ENCODE data around the gene INTS1. TPM values are rescaled to one million over a fixed set of nuclear protein-coding genes. Genes with fewer than 3 reads are reported as not detected.
A peak's percentile ranks its signal among the peaks of the same experiment; 100 is the strongest.

Gene INTS1
- total and polyA plus RNA-seq, 11 donors, result 35.5 to 67.4 (median 45.3) TPM

DNA sequence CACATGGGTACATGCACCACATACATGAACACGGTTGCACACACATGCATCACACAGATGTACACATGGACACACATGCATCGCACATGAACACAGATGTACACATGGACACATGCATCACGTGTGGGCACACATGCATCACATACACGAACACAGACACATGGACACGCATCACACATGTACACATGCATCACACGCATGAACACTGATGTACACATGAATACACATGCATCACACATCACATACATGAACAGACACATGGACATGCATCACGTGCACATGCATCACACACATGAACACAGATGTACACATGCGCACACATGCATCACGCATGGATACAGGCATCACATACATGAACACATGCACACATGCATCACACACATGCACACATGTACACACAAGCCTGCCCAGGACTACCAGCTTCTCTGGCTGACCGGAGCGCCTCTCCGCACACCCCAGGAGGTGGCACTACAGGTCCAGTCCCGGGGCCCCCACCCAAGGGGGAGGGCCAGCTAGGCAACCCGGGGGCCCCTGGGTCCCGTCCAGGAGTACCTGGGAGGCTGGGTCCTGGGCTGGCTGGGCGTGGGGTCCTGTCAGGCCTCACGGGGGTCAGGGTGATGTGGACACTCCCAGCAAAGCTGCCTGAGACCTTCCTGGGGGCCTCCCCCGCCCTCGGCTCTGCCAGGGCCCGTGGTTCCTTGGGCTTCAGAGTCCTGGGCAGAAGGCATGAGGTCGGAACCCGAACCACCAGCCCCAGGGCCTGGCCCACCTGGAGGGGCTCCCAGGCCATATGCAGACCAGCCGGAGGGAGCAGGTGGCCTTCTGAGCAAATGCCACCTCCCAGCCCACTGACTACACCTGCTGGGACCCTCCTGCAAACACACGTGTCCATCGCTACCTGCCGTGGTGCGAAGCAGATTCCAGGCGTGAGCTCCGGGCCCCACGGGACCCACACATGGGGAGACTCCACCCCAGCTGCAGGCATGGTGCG lies 64.5 kb downstream of the INTS1 start:
- H3K4me3 ChIP-seq, result no peak overlapping the region
- WGBS, 4 donors, result 91 to 96% (median 94%) methylated on average over 15 to 31 of the region's 31 CpGs
- peaks cover 0 to 49% (median 6%) of the 10 kb centered on the region in 9 donors for H3K36me3 ChIP-seq
- ATAC-seq (peak in 2 of 4 donors; percentile 10 to 13), DNase-seq (no peak)
- no peaks in the 10 kb centered on the region for H3K27me3 ChIP-seq
- no peaks in the 10 kb centered on the region for H3K9me3 ChIP-seq
- TF ChIP-seq POLR2A (IDR thresholded peaks at IDR 0.05), result no peak
- TF ChIP-seq, protein P1, sequence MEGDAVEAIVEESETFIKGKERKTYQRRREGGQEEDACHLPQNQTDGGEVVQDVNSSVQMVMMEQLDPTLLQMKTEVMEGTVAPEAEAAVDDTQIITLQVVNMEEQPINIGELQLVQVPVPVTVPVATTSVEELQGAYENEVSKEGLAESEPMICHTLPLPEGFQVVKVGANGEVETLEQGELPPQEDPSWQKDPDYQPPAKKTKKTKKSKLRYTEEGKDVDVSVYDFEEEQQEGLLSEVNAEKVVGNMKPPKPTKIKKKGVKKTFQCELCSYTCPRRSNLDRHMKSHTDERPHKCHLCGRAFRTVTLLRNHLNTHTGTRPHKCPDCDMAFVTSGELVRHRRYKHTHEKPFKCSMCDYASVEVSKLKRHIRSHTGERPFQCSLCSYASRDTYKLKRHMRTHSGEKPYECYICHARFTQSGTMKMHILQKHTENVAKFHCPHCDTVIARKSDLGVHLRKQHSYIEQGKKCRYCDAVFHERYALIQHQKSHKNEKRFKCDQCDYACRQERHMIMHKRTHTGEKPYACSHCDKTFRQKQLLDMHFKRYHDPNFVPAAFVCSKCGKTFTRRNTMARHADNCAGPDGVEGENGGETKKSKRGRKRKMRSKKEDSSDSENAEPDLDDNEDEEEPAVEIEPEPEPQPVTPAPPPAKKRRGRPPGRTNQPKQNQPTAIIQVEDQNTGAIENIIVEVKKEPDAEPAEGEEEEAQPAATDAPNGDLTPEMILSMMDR (IDR thresholded peaks at IDR 0.05), result peak in 4 of 12 donors; percentile 9 to 27 (median 20)
- no peak overlapping the region for H3K27ac ChIP-seq
- intact Hi-C loops (cut with DNase I), result loop anchor here in 4 of 10 donors (10.0 kb wide), 1 partner anchor 215 kb away; no protein-coding TSS in a partner anchor
- H3K4me1 ChIP-seq, result no peaks in the 10 kb centered on the region

DNA sequence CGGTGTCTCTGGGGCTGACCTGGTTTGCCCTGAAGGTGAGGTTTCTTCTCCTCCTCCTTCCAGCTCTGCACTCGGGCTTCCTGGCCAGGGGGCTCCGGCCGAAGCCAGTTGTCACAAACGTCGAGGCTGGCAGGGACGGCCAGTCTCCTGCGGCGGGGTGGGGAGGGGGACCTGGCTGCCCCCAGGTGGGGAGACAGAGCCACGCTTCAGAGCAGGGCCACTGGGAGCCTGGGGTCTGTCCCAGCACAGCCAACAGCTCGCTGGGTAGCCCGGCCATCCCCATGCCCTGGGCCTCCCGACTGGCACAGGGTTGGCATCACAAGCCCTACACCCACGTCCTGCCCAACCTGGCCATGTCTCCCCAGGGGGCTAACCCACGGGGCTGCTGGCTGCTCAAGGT lies 65.4 kb downstream of the INTS1 start:
- no peak for TF ChIP-seq POLR2A (IDR thresholded peaks at IDR 0.05)
- TF ChIP-seq, protein P1 (IDR thresholded peaks at IDR 0.05), result no peak
- 67 to 91% (median 86%) methylated on average over 2 to 15 of the region's 15 CpGs for WGBS, 4 donors
- Histone ChIP-seq H3K4me1 (no peaks in the 10 kb centered on the region), H3K4me3 (no peak overlapping the region), H3K9me3 (no peaks in the 10 kb centered on the region), H3K36me3 (peaks cover 0 to 49% (median 6%) of the 10 kb centered on the region in 9 donors), H3K27ac (no peak overlapping the region), H3K27me3 (no peaks in the 10 kb centered on the region)
- ATAC-seq, result no peak
- no peak for DNase-seq
- intact Hi-C loops (cut with DNase I), result loop anchor here in 4 of 10 donors (10.0 kb wide), 1 partner anchor 214 kb away; no protein-coding TSS in a partner anchor

DNA sequence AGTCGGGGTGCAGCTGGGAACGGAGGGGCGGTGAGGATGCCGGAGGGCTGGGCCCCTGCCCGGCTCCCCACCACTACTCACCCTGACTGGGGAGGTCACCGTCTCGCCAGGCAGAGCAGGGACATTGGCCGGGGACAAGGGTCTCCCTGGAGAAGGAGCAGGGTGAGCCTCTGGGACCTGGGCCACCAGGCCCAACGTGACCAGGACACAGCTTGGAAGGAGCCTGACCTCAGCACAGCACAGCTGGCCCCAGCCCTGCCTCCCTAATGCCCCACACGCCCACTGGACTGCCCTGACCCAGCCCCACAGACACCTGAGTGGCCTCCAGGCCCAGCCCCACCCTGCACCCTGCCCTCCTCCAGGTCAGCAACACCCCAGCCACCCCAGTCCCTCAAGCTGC lies 66.0 kb downstream of the INTS1 start:
- Histone ChIP-seq H3K9me3 (no peaks in the 10 kb centered on the region), H3K36me3 (peaks cover 0 to 49% (median 6%) of the 10 kb centered on the region in 9 donors), H3K27ac (no peak overlapping the region), H3K4me3 (no peak overlapping the region), H3K27me3 (no peaks in the 10 kb centered on the region), H3K4me1 (no peaks in the 10 kb centered on the region)
- TF ChIP-seq, protein P1 (IDR thresholded peaks at IDR 0.05), result no peak
- no peak for TF ChIP-seq POLR2A (IDR thresholded peaks at IDR 0.05)
- ATAC-seq, result no peak
- WGBS, 4 donors, result 93 to 100% (median 94%) methylated on average over 6 to 10 of the region's 10 CpGs
- intact Hi-C loops (cut with DNase I), result loop anchor here in 4 of 10 donors (10.0 kb wide), 1 partner anchor 213 kb away; no protein-coding TSS in a partner anchor
- DNase-seq, result no peak

All from heart left ventricle (tissue), 16 donors.